ENCODE results near the gene HSD11B1L.

The HSD11B1L gene

GRCh38 chr19:5667751-5668271, 13.0 kb upstream of the HSD11B1L start:
- DNase-seq (ENCODE audit: low spot score) = no peak

GRCh38 chr19:5669212-5669611, 11.6 kb upstream of the HSD11B1L start:
- DNase-seq (ENCODE audit: low spot score) = no peak

DNA sequence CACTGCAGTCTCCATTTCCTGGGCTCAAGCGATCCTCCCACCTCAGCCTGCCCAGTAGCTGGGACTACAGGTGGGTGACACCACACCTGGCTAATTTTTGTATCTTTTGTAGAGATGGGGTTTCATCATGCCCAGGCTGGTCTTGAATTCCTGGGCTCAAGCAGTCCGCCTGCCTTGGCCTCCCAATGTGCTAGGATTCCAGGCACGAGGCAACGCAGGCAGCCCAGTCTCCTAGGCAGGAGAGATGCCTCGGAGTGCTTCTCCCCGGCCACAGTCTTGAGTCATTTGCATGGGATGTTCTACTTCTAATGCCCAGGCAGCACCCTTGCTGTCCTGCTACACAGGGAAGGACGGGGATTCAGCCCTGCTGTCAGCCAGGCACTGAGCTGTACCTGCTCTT, 9.2 kb upstream of the HSD11B1L start:
- no peak for DNase-seq (ENCODE audit: low spot score)

GRCh38 chr19:5672708-5673459, 7.9 kb upstream of the HSD11B1L start:
- no peak for DNase-seq (ENCODE audit: low spot score)

DNA sequence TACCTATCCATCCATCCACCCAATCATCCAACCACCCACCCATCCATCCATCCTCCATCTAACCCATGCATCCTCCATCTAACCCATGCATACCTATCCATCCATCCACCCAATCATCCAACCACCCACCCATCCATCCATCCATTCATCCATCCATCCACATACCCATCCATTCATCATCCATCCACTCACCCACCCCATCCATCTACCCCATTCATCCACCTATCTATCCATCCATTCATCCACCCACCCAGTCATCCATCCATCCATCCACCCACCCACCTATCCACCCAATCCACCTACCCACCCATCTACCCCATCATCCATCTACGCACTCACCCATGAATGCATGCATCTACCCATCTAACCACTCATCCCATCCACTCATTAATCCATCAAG, 7.1 kb upstream of the HSD11B1L start:
- no peak for DNase-seq (ENCODE audit: low spot score)

DNA sequence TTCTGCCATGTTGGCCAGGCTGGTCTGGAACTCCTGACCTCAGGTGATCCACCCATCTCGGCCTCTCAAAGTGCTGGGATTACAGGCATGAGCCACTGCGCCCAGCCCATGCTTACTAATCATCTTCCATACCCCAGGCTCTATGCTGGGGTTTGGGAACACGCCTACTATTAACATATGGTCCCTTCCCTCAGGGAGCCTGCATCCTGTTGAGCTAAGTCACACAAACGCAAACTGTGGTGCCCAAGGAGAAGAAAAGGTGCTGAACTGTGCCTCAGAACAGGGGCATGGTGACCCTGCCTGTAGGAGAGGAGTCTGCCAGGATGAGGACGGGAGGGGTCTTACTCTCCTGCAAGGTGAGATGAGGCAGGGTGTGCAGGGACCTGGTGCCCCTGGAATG, 6.1 kb upstream of the HSD11B1L start:
- no peak for DNase-seq (ENCODE audit: low spot score)

- DNase-seq (ENCODE audit: low spot score) = no peak
These were observed 4.6 kb upstream of the HSD11B1L start for GRCh38 chr19:5676105-5676771.

- no peak for DNase-seq (ENCODE audit: low spot score)
These were observed 4.1 kb upstream of the HSD11B1L start for GRCh38 chr19:5676772-5677105.

DNA sequence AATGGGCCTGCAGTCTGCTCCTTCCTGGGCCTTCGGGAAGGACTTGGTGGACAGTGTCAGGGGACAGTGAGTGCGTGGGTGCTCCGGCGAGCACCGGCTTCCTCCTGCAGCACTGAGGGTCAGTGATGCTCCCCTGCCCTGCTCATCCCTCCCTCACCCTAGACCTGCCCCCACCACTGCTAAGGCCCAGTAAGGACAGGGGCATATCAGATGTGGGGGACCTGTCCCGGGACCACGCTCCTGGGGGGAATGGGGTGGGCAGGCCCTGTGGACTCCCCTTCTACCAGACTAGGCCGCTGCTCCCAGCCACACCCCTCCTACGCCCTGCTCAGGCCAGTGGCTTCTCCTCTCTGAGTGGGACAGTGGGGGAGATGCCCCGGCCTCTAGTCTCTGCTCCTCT, 3.7 kb upstream of the HSD11B1L start:
- no peak for DNase-seq (ENCODE audit: low spot score)

DNA sequence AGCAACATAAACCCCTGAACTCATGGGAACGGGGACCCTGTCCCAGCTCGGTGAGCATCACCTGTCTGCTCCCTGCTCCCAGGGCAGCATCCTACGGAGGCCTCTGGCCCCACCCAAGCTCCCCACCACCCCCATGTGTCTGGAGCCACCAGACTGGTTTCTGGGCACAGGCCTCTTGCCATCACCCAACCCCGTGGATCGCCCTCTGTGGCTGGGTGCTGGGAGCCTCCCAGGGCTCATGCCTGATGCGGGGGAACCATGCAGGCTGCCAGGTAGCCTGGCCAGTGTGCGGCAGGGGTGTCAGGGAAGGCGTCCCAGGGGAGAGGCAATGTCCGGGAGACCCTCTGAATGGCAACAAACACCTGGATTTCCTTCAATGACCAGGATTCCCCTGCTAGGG, 3.2 kb upstream of the HSD11B1L start:
- no peak for DNase-seq (ENCODE audit: low spot score)

DNA sequence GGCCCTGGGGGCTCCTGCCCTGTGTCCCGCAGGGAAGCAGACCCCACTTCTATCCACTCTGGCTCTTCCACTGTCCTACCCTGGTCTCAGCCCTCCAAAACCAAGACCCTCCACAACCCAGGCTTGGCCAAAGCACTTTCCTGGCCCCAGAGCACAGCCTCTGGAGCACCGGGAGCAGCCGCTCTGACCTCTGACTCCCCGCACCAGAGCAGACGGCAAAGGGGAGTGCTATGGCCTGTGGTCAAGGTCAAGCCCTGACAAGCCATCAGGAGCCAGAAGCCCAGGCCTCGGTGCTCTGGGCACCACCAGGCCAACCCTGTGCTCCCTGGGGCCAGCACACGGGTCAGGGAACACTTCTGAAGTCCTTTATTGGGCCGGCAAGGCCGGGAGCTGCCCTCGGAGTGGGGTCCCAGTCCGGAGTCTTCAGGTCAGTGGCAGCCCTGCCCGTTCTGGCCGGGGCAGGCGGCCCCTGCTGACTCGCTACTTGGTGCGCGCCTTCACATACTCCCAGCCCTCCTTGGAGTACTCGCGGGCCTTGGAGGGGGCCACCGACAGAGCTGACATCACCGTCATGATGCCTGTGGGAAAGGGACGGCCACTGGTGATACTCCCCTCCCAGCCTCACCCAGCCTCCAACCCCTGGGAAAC, 2.6 kb upstream of the HSD11B1L start:
- DNase-seq (ENCODE audit: low spot score) = no peak

- no peak for DNase-seq (ENCODE audit: low spot score)
These were observed 1.3 kb upstream of the HSD11B1L start for GRCh38 chr19:5679289-5680083.

GRCh38 chr19:5680084-5680436, 767 bp upstream of the HSD11B1L start:
- DNase-seq (ENCODE audit: low spot score) = no peak

GRCh38 chr19:5681391-5682106, 722 bp downstream of the HSD11B1L start:
- no peak for DNase-seq (ENCODE audit: low spot score)

GRCh38 chr19:5682107-5682482, 1.3 kb downstream of the HSD11B1L start:
- no peak for DNase-seq (ENCODE audit: low spot score)

DNA sequence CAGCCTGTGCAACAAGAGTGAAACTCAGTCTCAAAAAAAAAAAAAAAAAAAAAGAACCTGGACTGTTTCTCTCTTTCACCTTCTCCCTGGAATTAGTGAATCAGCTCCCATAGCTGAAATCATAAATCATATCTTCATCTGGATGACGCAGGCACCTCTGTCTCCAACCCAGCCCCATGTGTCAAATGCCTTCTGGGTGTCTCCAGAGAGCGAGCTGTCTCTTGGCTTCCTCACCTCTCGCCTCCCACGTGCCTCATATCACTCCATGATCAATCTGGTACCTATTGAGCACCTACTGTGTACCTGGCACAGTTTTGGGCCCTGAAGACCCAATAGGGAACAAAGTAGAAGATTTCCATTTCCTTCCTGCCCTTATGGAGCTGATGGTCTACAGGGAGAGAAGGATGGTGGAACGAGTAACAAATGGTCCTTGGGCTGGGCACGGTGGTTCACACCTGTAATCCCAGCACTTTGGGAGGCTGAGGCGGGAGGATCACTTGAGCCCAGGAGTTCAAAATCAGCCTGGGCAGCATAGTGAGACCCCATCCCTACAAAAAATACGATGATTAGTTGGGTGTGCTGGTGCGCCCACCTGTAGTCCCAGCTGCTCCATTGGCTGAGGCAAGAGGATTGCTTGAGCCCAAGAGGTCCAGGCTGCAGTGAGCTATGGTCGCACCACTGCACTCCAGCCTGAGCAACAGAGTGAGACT, 2.5 kb downstream of the HSD11B1L start:
- no peak for DNase-seq (ENCODE audit: low spot score)

DNA sequence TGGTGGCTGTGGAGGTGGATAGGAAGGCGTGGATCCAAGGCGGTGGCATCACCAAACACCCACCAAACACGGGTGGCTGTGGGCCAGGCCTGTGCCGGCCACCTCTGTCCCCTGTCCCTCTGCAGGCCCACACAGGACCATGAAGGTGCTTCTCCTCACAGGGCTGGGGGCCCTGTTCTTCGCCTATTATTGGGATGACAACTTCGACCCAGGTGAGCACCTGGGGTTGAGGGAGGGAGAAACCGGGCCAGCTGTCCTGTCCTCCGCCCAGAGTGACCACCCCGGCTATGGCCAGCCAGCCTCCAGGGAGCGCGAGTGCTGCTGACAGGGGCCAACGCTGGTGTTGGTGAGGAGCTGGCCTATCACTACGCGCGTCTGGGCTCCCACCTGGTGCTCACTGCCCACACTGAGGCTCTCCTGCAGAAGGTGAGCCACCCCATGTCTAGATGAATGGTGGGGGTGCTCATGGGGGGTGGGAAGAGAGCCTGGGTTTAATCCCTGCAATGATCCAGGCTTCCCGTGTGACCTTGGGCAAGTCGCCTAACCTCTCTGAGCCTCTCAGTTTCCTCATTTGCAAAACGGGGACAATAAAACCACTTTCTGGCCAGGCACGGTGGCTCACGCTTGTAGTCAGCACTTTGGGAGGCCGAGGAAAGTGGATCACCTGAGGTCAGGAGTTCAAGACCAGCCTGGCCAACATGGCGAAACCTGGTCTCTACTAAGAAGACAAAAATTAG, 4.0 kb downstream of the HSD11B1L start:
- DNase-seq (ENCODE audit: low spot score) = no peak

GRCh38 chr19:5686326-5686646, 5.5 kb downstream of the HSD11B1L start:
- DNase-seq (ENCODE audit: low spot score) = no peak

- peak; percentile 100 for DNase-seq (ENCODE audit: low spot score)
These were observed 6.0 kb downstream of the HSD11B1L start for GRCh38 chr19:5686647-5687359.

Measured in HuH-7.5 (cell line).